Ecto neural progenitor cell (in vitro differentiated cells): ENCODE results near the gene HDGFL3.
"Not testable (repeated sequence)": the region's sequence is repeated elsewhere in the genome, so short reads cannot be mapped to it uniquely, and the experiment has no call there.

ENCODE experiments used
- DNase-seq: peaks from one replicate; pipeline ENCODE4 v3.0.0-alpha.2; 2018; ENCODE audit warnings: low spot score

HDGFL3 gene

DNA sequence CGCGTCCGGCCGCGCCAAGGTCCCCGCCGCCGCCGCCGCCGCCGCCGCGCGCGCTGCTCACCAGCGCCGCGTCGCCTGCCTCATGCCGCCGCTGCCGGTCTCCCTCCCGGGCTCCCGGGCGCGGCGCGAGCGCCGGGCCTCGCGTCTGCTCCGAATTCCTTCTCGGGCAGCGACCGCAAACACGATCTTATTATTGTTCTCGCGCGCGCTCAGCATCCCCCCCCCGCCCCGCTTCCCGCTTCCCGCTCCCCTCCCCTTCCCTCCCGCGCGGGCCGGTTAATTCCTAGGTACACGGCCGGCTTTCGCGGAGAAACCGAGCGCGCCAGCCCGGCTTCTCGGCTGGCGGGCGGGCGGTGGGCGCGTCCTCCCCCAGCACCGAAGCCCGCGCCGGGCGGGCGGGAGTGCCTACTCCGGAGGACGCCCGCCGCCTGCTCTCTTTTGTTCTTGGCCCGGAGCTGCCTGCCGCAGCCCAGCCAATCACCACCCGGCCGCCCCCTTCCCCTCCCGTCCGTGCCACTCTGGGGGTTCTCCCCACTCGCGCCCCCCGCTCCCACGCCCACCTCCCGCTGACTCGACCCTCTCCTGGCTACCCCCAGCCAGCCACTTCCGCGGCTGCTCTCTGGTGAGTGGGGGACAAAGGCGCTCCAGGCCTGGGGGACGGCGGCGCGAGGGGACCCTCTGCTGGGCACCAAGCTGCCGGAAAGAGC lies at the start of gene HDGFL3:
HDGFL3 (minus strand) TSS at position 164 of the 707 bp plus-strand sequence. CDS start 409 bp downstream, outside the sequence.
- peak; percentile 87 for DNase-seq

DNA sequence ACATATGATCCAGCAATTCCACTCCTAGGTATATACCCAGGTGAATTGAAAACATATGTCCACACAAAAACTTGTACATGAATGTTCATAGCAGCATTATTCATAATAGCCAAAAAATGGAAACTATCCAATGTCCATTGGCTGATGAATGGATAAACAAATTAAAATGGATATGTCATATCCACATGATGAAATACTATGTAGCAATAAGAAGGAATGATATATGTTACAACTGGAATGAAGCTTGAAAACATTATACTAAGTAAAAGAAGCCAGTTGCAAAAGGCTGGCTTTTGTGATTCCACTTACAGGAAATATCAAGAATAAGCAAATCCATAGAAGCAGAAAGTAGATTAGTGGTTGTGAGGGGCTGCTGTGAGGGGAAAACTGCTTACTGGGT lies 43.2 kb upstream of the HDGFL3 start:
- no peak for DNase-seq

DNA sequence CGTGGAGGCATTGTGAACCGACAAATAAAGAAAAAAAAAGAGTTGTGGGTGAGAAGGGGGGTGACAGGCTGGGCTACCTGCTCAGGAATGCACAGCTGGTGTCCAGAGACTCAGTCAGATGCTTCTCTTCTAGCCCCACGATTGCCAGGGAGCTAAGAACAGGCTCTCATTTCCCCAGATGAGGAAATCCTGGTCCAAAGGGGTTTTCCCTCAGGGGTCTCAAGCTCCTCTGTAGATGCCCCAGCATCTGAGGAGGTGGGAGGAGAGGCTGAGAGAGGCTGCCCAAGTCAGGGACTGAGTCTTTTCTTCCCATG lies 41.4 kb upstream of the HDGFL3 start:
- DNase-seq: no peak

DNA sequence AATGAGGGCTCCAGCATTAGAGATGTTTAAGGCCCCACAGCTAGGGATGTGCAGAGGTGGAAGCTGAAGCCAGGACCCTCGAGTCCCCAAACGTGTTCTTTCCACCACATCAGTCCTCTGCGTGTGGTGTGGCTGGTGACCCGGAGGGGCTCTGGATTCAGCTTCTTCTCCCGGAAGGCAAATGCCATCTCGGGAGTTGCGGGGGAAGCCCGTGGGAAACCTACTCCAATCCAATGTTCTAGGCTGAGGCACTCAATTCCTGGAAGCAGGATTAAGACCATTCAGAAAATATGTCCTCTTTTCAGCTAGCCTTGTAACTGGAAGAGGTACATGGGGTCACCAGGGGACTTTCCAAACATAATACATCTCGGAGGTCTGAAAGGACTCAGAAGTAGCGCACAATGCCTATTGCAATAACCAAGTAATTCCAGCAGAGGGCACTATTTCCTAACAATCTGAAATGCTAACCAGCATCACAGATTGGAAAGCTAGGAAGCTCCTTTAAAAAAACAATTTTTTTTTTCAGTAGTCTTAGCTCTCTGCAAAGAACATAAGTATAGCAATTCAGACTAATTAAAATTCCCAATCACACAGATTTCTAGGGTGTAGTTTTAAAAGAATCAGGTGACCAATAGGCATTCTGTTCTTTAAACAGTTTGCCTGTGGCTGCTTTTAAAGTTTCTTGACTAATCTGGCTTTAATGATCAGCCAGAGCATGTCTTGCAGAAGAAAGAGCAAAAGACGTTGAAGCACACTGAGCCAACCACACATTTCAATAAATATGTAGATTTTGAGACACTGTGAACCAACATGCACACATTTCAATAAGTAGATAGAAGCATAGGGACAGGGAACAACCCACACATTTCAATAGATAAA lies 40.8 kb upstream of the HDGFL3 start:
- peak; percentile 57 for DNase-seq

DNA sequence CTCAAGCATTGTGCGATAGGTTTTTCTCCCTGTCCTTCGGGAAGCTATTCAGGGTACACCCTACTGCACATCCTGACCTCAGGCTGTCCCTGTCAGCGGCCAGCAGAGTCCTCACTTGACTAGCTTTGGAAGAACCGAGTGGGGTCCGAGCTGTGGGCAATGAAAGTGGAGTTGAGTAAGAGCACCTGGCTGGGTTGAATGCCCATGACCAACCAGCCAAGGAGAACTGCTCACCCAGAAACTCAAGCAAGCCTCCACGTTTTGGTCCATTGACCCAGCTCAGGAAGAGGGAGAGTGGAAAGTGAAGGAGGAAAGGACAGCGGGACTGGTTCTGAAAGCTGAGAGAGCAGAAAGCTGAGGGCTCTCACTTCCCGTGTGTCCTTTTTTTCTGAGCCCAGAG lies 36.0 kb upstream of the HDGFL3 start:
- DNase-seq: no peak

DNA sequence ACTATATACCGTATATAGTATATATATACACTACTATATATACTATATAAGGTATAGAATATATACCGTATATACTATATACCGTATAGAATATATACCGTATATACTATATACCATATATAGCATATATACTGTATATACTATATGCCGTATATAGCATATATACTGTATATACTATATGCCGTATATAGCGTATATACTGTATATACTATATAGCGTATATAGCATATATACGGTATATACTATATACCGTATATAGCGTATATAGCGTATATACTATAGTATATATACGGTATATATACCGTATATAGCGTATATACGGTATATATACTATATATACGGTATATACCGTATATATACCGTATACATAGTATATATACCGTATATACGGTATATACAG lies 22.6 kb upstream of the HDGFL3 start:
- DNase-seq: no peak

DNA sequence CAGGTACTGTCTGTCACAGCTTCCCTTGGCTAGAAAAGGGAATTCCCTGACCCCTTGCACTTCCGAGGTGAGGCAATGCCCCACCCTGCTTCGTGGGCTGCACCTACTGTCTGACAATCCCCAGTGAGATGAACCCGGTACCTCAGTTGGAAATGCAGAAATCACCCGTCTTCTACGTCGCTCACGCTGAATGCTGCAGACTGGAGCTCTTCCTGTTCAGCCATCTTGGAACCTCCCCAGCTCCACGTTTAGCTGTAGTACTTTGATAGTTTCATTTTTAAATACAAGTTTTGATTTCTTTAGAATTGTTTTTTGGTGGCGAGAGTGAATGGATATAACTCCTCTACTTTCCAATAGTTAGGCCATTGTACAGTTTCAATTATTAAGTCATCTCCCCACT lies 17.8 kb upstream of the HDGFL3 start:
- no peak for DNase-seq

DNA sequence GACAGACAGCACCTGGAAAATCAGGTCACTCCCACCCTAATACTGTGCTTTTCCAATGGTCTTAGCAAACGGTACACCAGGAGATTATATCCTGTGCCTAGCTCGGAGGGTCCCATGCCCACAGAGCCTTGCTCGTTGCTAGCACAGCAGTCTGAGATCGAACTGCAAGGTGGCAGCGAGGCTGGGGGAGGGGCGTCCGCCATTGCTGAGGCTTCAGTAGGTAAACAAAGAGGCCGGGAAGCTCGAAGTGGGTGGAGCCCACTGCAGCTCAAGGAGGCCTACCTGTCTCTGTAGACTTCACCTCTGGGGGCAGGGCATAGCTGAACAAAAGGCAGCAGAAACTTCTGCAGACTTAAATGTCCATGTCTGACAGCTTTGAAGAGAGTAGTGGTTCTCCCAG lies 14.2 kb upstream of the HDGFL3 start:
- DNase-seq: not testable (repeated sequence)

DNA sequence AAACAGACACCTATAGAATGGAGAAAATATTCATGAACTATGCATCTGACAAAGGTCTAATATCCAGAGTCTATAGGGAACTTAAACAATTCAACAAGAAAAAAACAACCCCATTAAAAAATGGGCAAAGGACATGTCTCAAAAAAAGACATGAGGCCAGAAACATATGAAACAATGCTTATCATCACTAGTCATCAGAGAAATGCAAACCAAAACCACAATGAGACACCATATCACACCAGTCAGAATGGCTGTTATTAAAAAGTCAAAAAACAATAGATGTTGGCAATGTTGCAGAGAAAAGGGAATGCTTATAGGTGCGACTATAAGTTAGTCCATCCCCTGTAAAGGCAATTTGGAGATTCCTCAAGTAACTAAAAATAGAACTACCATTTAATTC lies 11.4 kb upstream of the HDGFL3 start:
- DNase-seq: no peak

DNA sequence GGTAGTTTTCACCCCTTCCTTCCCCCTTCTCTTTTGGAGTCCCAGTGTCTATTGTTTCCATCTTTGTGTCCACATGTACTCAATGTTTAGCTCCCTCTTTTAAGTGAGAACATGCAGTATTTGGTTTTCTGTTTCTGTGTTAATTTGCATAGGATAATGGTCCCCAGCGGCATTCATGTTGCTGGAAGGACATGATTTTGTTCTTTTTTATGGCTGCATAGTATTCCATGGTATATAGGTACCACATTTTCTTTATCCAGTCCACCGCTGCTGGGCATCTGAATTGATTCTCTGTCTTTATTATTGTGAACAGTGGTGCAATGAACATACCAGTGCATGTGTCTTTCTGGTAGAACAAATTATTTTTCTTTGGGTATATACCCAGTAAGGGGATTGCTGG lies 7.7 kb upstream of the HDGFL3 start:
- no peak for DNase-seq

DNA sequence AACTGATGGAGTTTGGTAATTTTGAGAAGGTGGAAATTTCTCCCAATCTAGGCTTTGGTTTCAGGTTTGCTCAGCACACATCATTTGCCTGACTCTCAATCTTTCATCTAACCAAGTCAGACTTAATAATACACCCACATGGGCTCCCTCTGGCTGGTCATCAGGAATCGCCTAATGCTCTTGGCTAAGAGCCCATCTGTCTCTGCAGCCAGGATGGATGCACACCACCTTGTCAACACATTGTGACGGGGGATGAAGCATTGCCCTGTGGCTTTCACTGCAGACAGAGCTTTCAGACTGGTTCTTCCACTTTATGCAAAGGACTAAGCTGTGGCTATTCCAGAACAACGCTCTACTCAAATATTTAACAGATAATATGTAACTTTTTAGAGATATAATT lies 3.0 kb upstream of the HDGFL3 start:
- DNase-seq: no peak

DNA sequence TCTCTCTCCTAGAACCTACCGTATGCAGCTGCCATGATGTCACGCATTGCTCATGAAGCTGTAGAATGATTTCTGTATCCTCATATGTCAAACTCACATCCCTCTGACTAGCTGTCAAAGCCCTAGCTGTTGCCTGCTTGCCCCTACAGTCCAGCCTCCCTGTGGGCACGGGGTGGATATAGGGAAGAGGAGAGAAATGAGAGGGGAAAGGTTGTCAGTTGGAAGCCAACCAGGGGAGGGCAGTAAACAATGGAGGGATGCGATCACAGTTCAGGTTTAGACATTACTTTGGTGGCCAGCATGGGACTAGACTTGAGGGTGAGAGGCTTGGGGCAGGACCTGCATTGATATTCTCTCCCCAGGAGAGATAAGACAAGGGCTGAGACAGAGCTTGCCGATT lies 1.7 kb upstream of the HDGFL3 start:
- no peak for DNase-seq

DNA sequence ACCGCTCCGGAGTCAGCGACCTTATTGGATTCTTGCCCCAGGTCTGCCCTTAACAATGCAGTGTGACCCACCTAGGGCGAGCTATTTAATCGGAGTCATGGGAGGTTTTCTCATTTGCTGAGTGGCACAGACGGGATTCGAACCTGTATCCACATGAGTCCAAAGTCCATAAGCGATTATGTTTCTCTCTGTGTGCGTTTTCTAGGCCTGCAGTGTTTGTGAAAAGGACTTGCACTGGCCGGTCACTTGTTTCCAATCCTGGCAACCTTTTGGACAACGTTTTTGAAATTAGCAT lies 691 bp upstream of the HDGFL3 start:
- DNase-seq: no peak

DNA sequence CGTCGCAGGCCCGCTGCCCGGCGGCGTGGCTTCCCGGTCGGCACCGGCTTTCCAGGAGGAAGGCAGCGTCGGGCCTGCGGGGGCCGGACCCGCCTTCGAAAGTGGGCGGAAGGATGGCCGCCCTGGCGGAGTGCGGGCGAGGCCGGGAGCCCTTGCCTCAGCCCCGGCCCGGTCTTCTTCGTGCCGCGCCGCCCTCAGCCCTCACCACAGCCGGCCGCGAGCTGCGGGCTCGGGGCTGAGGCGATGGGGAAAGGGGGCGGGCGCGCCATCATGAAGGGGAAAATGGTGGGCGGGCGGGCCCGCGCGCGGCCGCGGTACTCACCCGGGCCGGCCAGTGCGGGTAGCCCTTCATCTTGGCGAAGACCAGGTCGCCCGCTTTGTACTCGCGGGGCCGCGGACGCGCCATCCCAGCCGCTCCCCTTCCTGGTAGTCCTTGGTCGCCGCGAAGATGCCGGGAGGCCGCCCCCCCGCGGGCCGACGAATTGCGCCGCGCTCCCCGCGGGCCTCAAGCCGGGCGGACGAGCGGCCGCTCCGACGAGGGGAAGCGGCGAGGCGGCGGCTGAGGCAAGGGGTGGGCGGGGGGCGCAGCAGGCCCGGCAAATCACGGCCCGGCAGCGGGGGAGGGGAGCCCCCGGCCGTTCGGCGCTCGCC lies 489 bp downstream of the HDGFL3 start:
- DNase-seq: peak; percentile 74

DNA sequence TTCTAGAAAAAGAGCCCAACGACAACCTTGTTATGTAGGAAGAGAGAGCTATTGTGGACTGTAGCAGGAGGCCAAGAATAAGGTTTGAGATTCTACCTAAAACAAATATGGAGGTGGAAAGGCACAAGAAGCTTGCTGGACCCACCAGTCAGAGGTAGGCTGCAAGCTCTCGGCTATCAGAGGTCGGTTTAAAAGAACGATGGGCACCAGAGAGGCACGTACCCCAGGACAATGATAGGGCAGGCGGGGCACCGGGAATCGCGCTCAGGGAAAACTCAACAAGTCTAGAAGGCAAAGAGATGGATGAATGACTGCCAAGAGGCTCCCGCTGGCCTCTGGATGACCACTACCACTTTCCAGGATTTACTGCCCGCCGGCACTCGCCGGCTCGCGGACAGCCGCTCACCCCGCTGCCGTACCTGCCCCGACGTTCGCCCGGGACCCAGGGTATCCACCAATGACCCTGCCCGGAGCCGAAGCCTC lies 1.1 kb downstream of the HDGFL3 start:
- peak; percentile 45 for DNase-seq

DNA sequence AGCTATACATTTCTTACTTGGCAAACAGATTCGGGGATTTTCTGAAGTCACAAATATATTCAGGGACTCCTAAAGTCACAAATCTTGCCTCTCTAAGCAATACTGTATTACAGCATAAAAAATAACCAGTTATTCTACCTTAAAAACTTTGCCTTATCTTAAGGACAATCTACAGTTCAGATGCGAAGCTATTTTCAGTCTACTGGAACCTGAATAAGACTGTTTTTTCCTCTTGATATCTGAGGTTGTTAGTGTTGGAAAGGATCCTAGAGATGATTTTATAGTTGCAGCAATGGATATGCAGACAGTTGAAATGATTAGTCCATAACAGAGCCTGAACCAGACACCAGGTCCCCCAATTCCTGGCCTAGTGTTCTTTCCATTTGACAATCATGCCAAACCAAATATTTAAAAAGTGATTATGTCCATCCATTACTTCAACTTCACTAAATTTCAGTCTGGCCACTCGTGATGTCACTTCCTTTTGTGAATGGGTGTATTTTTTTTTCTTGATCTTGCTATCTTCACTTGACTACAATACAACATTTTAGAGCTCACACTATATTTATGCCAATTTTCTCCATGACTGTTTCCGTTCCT lies 1.8 kb downstream of the HDGFL3 start:
- no peak for DNase-seq

DNA sequence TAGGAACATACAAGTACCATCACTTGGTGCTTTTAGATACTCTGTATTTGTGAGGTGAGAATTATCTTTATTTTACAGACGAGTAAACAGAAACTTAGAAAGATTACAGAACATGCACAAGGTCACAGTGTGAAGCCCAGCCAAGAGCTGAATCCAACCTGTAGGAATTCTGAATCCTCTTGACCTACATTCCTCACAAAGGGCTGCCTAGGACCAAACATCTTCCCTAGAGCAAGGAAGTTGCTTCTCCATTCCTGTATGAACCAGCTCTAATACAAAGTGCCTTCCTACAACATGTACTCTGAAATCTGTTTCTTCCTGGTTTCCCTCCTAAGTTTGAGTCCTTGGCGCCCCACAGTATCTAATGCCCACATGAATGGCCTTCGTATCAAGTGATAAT lies 2.9 kb downstream of the HDGFL3 start:
- DNase-seq: no peak

DNA sequence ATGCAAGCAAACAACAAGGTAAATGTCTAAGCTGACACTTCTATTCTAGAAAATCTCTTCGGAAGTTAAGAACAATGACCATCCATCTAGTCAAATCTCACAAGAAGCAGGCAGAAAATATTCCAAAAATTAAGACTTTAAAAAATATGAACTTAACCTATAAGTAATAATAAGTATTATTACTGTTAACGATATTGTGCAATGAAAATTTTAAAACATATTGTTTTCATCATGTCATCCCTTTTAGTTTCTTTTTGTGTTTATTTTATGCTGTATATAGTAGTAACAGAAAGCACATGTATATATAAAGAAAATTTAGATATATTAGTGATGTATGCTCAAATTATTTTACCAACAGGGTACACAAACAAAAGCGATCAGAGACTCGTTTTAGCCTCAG lies 4.1 kb downstream of the HDGFL3 start:
- DNase-seq: no peak

DNA sequence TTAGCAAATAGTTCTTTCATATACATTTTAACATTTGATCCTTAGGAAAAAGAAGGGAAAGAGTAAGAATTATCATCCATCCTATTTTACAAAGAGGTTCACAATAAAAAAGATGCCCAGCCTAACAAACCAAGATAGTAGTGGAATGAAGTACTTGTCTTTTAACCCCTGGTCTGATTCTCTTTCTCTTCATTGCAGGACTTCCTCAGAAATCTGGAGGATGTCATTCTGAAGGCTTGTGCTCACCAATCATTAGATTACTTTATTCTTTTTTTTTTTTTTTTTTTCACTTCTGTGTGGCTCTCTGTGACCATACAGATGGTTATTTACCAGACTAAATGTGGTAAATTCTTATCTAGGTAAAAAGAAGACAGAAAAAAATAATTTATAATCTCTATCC lies 7.0 kb downstream of the HDGFL3 start:
- no peak for DNase-seq

DNA sequence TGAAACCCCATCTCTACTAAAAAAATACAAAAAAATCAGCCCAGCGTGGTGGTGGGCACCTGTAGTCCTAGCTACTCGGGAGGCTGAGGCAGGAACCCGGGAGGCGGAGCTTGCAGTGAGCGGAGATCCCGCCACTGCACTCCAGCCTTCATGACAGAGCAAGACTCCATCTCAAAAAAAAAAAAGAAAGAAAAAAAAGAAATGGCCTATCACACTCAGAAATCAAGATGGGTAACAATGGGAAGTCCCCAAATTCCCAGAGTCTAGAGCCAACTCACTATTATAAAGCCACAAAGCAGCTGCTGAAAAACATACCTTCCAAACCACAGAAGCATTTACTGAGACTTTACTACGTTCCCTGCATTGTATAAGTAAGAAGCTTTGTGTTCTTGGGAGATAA lies 7.5 kb downstream of the HDGFL3 start:
- no peak for DNase-seq

DNA sequence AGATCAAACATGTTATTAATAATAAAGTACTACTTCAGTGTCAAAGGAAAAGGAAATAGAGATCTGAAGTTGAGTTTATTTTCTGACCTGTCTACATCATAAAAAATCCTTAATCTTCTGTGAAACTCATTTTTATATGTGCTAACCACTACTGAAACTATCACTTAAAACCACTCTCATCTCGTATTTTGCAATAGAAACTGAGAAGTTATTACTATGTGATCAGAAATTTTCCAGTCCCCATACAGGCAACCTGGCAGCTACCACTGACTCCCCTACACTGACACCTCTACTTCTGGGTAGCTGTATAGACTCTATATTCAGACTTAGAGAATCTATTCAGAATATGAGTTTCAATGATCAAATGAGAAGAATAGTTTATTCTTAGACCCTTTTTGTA lies 8.3 kb downstream of the HDGFL3 start:
- DNase-seq: no peak

DNA sequence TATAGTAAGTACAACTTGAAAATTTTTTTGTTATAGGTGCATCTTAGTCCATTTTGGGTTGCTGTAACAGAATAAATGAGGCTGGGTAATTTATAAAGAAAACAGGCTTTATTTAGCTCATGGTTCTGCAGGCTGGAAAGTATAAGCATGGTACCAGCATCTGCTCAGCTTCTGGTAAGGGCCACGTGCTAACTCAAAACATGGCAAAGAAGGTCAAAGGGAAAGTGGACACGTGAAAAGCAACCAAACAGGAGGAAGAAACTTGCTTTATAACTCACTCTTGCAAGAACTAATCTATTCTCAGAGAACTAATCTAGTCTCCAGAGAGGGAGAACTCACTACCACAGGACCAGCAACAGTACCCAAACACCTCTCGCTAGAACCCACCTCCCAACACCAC lies 9.1 kb downstream of the HDGFL3 start:
- DNase-seq: no peak

DNA sequence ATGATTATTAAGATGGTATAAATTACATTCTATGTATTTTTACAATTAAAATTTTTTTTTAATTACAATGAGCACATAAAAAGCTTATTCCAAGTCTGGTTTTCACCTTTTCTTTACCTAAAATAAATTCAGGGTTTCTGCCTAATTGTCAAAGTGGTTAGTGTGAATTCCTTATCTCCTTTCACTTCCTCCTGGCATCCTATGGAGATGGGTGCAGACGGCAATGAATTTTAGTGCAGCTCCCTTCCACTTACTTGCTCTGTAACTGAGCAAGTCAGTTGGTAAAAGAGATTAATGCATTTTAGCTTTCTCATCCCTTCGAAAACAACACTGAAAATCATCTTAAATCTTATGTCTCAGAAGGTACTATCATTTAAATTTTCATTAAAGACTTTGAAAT lies 13.1 kb downstream of the HDGFL3 start:
- no peak for DNase-seq
